ENCODE results near the gene CCHCR1. TPM values are rescaled to one million over a fixed set of nuclear protein-coding genes. Genes with fewer than 3 reads are reported as not detected.
"Not testable (repeated sequence)": the region's sequence is repeated elsewhere in the genome, so short reads cannot be mapped to it uniquely, and the experiment has no call there.

CCHCR1 gene
- total RNA-seq, 2 donors from 2014 or later = 47.5 to 64.2 TPM

- peaks cover 57% of the 10 kb centered on the region for H3K4me1 Mint-ChIP-seq (ENCODE audit: low read depth)
- DNase-seq; H3K27ac Mint-ChIP-seq; ATAC-seq (replicated peaks in 1 of 2); H3K4me3 Mint-ChIP-seq; H3K9me3 Mint-ChIP-seq; H3K27me3 Mint-ChIP-seq (ENCODE audit: low read depth): not testable (repeated sequence)
- peaks cover 8 to 23% of the 10 kb centered on the region in 2 donors for H3K36me3 Mint-ChIP-seq (ENCODE audit: insufficient read depth in 2 of 2)
These were observed 7.0 kb upstream of the CCHCR1 start for GRCh38 chr6:31164475-31165063.

- peaks cover 64% of the 10 kb centered on the region for H3K4me1 Mint-ChIP-seq (ENCODE audit: low read depth)
- peaks cover 9 to 25% of the 10 kb centered on the region in 2 donors for H3K36me3 Mint-ChIP-seq (ENCODE audit: insufficient read depth in 2 of 2)
- DNase-seq (no peak), ATAC-seq (replicated peaks in 1 of 2) (no peak)
- H3K4me3 Mint-ChIP-seq = no peak overlapping the region
- no peaks in the 10 kb centered on the region for H3K27me3 Mint-ChIP-seq (ENCODE audit: low read depth)
- H3K9me3 Mint-ChIP-seq = no peaks in the 10 kb centered on the region
- H3K27ac Mint-ChIP-seq = no peak overlapping the region
These were observed 6.3 kb upstream of the CCHCR1 start for GRCh38 chr6:31163922-31164321.

- Mint-ChIP-seq H3K36me3 (ENCODE audit: insufficient read depth in 2 of 2) (peaks cover 10 to 34% of the 10 kb centered on the region in 2 donors), H3K9me3 (no peaks in the 10 kb centered on the region), H3K4me1 (ENCODE audit: low read depth) (peaks cover 67% of the 10 kb centered on the region), H3K4me3 (no peak overlapping the region), H3K27me3 (ENCODE audit: low read depth) (no peaks in the 10 kb centered on the region), H3K27ac (no peak overlapping the region)
- no peak for DNase-seq
- no peak for ATAC-seq (replicated peaks in 1 of 2)
These were observed 5.0 kb upstream of the CCHCR1 start for GRCh38 chr6:31162463-31163165.

DNA sequence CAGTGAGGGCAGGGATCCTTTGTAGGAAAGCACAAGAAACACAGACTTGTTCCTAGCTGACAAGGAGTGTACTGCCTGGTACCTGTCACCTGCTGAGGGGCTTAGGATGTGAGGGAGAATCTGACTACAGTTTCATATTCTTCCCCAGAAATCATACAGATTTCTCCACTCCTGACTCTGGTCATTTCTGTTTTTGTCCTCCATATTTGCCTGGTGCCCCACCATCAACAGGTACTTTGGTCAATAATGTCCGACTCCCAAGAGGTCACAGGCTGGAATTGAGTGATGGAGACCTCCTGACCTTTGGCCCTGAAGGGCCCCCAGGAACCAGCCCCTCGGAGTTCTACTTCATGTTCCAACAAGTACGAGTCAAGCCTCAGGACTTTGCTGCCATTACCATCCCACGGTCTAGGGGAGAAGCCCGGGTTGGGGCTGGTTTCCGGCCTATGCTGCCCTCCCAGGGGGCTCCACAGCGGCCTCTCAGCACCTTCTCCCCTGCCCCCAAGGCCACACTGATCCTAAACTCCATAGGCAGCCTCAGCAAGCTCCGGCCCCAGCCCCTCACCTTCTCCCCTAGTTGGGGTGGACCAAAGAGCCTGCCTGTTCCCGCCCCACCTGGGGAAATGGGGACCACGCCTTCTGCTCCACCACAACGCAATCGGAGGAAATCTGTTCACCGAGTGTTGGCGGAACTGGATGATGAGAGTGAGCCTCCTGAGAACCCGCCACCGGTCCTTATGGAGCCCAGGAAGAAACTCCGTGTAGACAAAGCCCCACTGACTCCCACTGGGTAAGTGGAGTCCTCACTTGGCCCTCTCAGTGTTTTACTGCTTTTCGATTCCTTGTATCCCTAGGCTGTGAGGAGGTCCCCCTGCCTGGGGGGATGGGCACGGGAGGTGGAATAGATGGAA lies 3.9 kb upstream of the CCHCR1 start:
- ATAC-seq (replicated peaks in 1 of 2) (no peak), DNase-seq (no peak)
- H3K27ac Mint-ChIP-seq = no peak overlapping the region
- no peaks in the 10 kb centered on the region for H3K9me3 Mint-ChIP-seq
- peak overlapping the region in 1 of 2 donors; percentile 22 for H3K4me3 Mint-ChIP-seq
- peaks cover 10 to 34% of the 10 kb centered on the region in 2 donors for H3K36me3 Mint-ChIP-seq (ENCODE audit: insufficient read depth in 2 of 2)
- H3K4me1 Mint-ChIP-seq (ENCODE audit: low read depth) = peaks cover 79% of the 10 kb centered on the region
- no peaks in the 10 kb centered on the region for H3K27me3 Mint-ChIP-seq (ENCODE audit: low read depth)

DNA sequence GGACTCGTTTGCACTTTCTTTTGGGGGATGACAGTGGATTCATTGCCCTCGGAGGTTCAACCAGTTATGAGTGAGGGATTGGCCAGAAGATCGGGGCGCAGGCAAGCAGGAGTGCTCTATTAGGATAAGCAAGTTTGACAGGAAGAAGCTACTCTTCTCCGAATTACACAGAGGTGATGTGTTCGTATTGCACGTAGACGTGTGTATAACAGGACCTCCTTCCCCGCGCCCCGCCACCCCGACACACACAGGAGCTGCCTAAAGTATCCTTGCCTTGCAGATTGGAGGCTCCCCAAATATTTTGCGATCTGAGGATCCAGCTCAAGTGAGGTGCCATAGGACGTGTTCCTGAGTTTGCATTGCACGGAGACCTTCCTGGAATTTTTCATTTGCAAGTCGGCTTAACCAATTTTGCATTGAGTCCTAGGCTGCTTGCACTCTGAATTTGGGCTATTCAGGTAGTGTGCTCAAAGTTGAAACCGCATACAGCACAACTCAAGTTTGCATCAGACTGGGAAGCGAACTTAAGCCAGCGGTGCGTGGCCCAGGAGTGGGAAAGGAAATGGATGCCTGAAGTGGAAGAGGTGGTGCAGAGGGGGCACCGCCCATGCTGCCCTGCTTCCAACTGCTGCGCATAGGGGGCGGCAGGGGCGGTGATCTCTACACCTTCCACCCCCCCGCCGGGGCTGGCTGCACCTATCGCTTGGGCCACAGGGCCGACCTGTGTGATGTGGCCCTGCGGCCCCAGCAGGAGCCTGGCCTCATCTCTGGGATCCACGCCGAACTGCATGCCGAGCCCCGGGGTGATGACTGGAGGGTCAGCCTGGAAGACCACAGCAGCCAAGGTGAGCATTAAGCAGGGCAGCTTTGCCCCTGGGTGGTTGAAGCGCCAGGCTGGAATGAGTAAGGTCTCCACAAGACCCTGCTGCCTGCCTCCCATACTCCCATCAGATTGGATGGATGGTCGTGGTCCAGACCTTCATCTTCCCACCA lies 1.6 kb upstream of the CCHCR1 start:
- no peaks in the 10 kb centered on the region for H3K9me3 Mint-ChIP-seq
- no peaks in the 10 kb centered on the region for H3K27me3 Mint-ChIP-seq (ENCODE audit: low read depth)
- H3K36me3 Mint-ChIP-seq (ENCODE audit: insufficient read depth in 2 of 2) = peaks cover 13 to 39% of the 10 kb centered on the region in 2 donors
- peak overlapping the region; percentile 38 for H3K27ac Mint-ChIP-seq
- H3K4me3 Mint-ChIP-seq = peak overlapping the region; percentile 78 to 98
- ATAC-seq (replicated peaks in 1 of 2) (peak; percentile 10 to 24), DNase-seq (peak; percentile 34 to 39)
- peaks cover 70% of the 10 kb centered on the region for H3K4me1 Mint-ChIP-seq (ENCODE audit: low read depth)

- peak within 1 kb of the TSS; percentile 78 to 98 for H3K4me3 Mint-ChIP-seq
- ATAC-seq (replicated peaks in 1 of 2) (peak; percentile 92 to 93), DNase-seq (peak; percentile 99)
- H3K4me1 Mint-ChIP-seq (ENCODE audit: low read depth) = peaks cover 61% of the 10 kb centered on the region
- peak within 1 kb of the TSS; percentile 85 for H3K27ac Mint-ChIP-seq
- no peaks in the 10 kb centered on the region for H3K27me3 Mint-ChIP-seq (ENCODE audit: low read depth)
- H3K36me3 Mint-ChIP-seq (ENCODE audit: insufficient read depth in 2 of 2) = peaks cover 13 to 37% of the 10 kb centered on the region in 2 donors
- no peaks in the 10 kb centered on the region for H3K9me3 Mint-ChIP-seq
These were observed 699 bp upstream of the CCHCR1 start, which contains the start of gene TCF19 for GRCh38 chr6:31158140-31158862. TCF19 (plus strand) TSS chr6:31158589; CDS start chr6:31159470, 881 bp downstream.

DNA sequence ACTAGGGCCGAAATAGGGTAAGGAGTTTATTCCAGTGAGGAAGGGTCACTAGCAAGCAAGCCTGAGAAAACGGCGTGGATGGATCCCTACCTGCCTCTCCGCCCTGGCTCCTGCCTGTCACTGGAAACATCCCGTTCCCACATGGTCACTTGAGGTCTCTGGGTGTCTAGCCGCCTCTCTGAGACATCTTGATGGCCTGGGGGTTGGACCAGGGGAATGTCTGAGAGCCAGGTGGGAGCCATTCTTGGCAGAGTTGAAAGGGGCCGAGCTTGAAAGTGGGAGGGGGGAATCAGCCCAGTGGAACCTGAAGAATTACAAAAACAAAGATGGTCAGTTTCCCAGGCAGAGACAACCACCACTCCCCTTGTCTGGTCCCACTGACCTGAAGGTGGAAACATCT lies 961 bp downstream of the CCHCR1 start:
- Mint-ChIP-seq H3K4me3 (peak overlapping the region; percentile 78 to 98), H3K27me3 (ENCODE audit: low read depth) (no peaks in the 10 kb centered on the region), H3K36me3 (ENCODE audit: insufficient read depth in 2 of 2) (peaks cover 8 to 23% of the 10 kb centered on the region in 2 donors), H3K27ac (no peak overlapping the region), H3K4me1 (ENCODE audit: low read depth) (peaks cover 45% of the 10 kb centered on the region), H3K9me3 (no peaks in the 10 kb centered on the region)
- ATAC-seq (replicated peaks in 1 of 2) (no peak), DNase-seq (no peak)

- DNase-seq = no peak
- Mint-ChIP-seq H3K4me3 (no peak overlapping the region), H3K4me1 (ENCODE audit: low read depth) (peaks cover 24% of the 10 kb centered on the region), H3K36me3 (ENCODE audit: insufficient read depth in 2 of 2) (peaks cover 8 to 18% of the 10 kb centered on the region in 2 donors), H3K27ac (no peak overlapping the region), H3K9me3 (no peaks in the 10 kb centered on the region), H3K27me3 (ENCODE audit: low read depth) (no peaks in the 10 kb centered on the region)
- no peak for ATAC-seq (replicated peaks in 1 of 2)
These were observed 3.2 kb downstream of the CCHCR1 start for GRCh38 chr6:31154436-31154835.

- no peak overlapping the region for H3K27ac Mint-ChIP-seq
- DNase-seq (no peak), ATAC-seq (replicated peaks in 1 of 2) (no peak)
- no peaks in the 10 kb centered on the region for H3K27me3 Mint-ChIP-seq (ENCODE audit: low read depth)
- no peaks in the 10 kb centered on the region for H3K9me3 Mint-ChIP-seq
- H3K4me1 Mint-ChIP-seq (ENCODE audit: low read depth) = peaks cover 17% of the 10 kb centered on the region
- no peak overlapping the region for H3K4me3 Mint-ChIP-seq
- peaks cover 4 to 8% of the 10 kb centered on the region in 2 donors for H3K36me3 Mint-ChIP-seq (ENCODE audit: insufficient read depth in 2 of 2)
These were observed 4.8 kb downstream of the CCHCR1 start for GRCh38 chr6:31152781-31153180.

GRCh38 chr6:31149827-31150447 lies 7.7 kb downstream of the CCHCR1 start:
- Mint-ChIP-seq H3K9me3 (no peaks in the 10 kb centered on the region), H3K4me1 (ENCODE audit: low read depth) (no peaks in the 10 kb centered on the region), H3K36me3 (ENCODE audit: insufficient read depth in 2 of 2) (peaks cover 4 to 5% of the 10 kb centered on the region in 2 donors), H3K27me3 (ENCODE audit: low read depth) (no peaks in the 10 kb centered on the region), H3K4me3 (no peak overlapping the region), H3K27ac (no peak overlapping the region)
- DNase-seq (no peak), ATAC-seq (replicated peaks in 1 of 2) (no peak)

- Mint-ChIP-seq H3K4me3 (no peak overlapping the region), H3K4me1 (ENCODE audit: low read depth) (no peaks in the 10 kb centered on the region), H3K27ac (no peak overlapping the region), H3K9me3 (no peaks in the 10 kb centered on the region), H3K36me3 (ENCODE audit: insufficient read depth in 2 of 2) (peaks cover 2 to 3% of the 10 kb centered on the region in 2 donors), H3K27me3 (ENCODE audit: low read depth) (no peaks in the 10 kb centered on the region)
- ATAC-seq (replicated peaks in 1 of 2) (no peak), DNase-seq (no peak)
These were observed 12.2 kb downstream of the CCHCR1 start for GRCh38 chr6:31145386-31145785.
